Gastrocnemius medialis (tissue), 4 donors: ENCODE results near the gene NUDT7. TPM values are rescaled to one million over a fixed set of nuclear protein-coding genes. Genes with fewer than 3 reads are reported as not detected.

Experiments
- ATAC-seq, 2 donors: fragments of 150-250 bp; one replicate each; pipeline ENCODE4 v1.9.1; 2016
- DNase-seq, 2 donors: peaks; one replicate each; pipeline ENCODE4 v3.0.0-alpha.2; 2019
- H3K27ac ChIP-seq, 4 donors: fragments of 200-600 bp; sonication (generic); 1 replicate in 1 of 4; 2 replicates in 3 of 4; pipeline ENCODE4 v1.5.1; 2016 to 2018; ENCODE audit warnings: mild to moderate bottlenecking in 2 of 4, moderate library complexity in 1 of 4
- H3K27me3 ChIP-seq, 3 donors: fragments of 200-600 bp; sonication (generic) in 2 of 3; 1 replicate in 1 of 3; 2 replicates in 2 of 3; pipeline versions ENCODE4 v1.5.1 to v1.6.0; 2016 to 2019; ENCODE audit warnings: mild to moderate bottlenecking in 1 of 3, moderate library complexity in 1 of 3
- H3K36me3 ChIP-seq, 2 donors: fragments of 200-600 bp; sonication (generic) in 1 of 2; one replicate each; pipeline ENCODE4 v1.5.1; 2017 to 2018
- H3K4me1 ChIP-seq, 2 donors: fragments of 200-600 bp; sonication (generic) in 1 of 2; one replicate each; pipeline ENCODE4 v1.5.1; 2016 to 2017; ENCODE audit warnings: mild to moderate bottlenecking in 2 of 2
- H3K4me3 ChIP-seq, 4 donors: fragments of 200-600 bp; sonication (generic) in 3 of 4; 1 replicate in 1 of 4; 2 replicates in 3 of 4; pipeline ENCODE4 v1.5.1; 2016 to 2019; ENCODE audit warnings: mild to moderate bottlenecking in 2 of 4
- H3K9me3 ChIP-seq, 3 donors: fragments of 200-600 bp; sonication (generic) in 2 of 3; 1 replicate in 1 of 3; 2 replicates in 2 of 3; pipeline ENCODE4 v1.5.1; 2016 to 2019
- POLR2A ChIP-seq, 2 donors: fragments of 450-650 bp; IDR thresholded peaks; one replicate each; pipeline ENCODE4 v1.6.1; 2017; ENCODE audit warnings: antibody characterized with exemption in 2 of 2, mild to moderate bottlenecking in 2 of 2, moderate library complexity in 2 of 2
- in situ Hi-C, 4 donors: fragments of 200-750 bp; cut with MboI; loops; one replicate each; pipeline versions ENCODE4 v1.15.0 to v1.8.0; 2017; ENCODE audit warnings: low sequenced_read_pairs in 4 of 4
- intact Hi-C: fragments of 100-400 bp; cut with DNase I; formaldehyde crosslinking; loops from one replicate; pipeline ENCODE4 v1.15.1; 2023; ENCODE audit warnings: low total_unique reads
- total RNA-seq, 4 donors: library from RNA; depleted of rRNA; stranded (reverse); fragments of >200 nt; gene quantifications; one replicate each; pipeline versions ENCODE4 v1.1.0 to v1.2.3, GENCODE V29; 2016
- TF ChIP-seq, protein P1 (sequence below), 5 experiments: fragments of 450-650 bp in 3 of 5; fragments of 200-600 bp in 2 of 5; sonication (generic) in 2 of 5; IDR thresholded peaks in 4 of 5; conservative IDR thresholded peaks in 1 of 5; 1 replicate in 4 of 5; 2 replicates in 1 of 5; pipeline ENCODE4 v1.5.1; 2016 to 2019; ENCODE audit warnings: antibody characterized with exemption in 5 of 5, mild to moderate bottlenecking in 3 of 5, moderate library complexity in 3 of 5

Gene NUDT7
- total RNA-seq, 4 donors from 2014 or later: 2.3 to 11.0 (median 3.4) TPM

DNA sequence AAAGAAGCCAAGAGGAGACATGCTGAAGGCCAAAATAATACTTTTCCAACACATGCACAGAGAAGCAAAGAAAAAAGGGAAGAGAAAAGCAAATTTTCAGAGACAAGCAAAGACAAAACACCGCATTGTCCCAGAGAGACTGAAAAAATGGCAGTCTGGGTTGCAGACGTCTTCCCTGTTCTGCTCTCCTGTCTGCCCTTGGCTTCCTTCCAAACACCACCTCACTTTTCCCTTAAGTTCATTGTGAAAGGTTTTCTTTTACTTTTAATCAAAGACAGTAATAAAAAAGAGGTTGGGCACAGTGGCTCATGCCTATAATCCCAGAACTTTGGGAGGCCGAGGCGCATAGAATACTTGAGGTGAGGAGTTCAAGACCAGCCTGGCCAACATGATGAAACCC lies 44.9 kb downstream of the NUDT7 start:
- no peaks in the 10 kb centered on the region for H3K27me3 ChIP-seq
- no peaks in the 10 kb centered on the region for H3K9me3 ChIP-seq
- H3K4me1 ChIP-seq: no peaks in the 10 kb centered on the region
- TF ChIP-seq, protein P1, sequence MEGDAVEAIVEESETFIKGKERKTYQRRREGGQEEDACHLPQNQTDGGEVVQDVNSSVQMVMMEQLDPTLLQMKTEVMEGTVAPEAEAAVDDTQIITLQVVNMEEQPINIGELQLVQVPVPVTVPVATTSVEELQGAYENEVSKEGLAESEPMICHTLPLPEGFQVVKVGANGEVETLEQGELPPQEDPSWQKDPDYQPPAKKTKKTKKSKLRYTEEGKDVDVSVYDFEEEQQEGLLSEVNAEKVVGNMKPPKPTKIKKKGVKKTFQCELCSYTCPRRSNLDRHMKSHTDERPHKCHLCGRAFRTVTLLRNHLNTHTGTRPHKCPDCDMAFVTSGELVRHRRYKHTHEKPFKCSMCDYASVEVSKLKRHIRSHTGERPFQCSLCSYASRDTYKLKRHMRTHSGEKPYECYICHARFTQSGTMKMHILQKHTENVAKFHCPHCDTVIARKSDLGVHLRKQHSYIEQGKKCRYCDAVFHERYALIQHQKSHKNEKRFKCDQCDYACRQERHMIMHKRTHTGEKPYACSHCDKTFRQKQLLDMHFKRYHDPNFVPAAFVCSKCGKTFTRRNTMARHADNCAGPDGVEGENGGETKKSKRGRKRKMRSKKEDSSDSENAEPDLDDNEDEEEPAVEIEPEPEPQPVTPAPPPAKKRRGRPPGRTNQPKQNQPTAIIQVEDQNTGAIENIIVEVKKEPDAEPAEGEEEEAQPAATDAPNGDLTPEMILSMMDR (IDR thresholded peaks at IDR 0.05 in 4 of 5, conservative IDR thresholded peaks at IDR 0.05 in 1 of 5): no peak
- no peak for TF ChIP-seq POLR2A (IDR thresholded peaks at IDR 0.05)
- H3K36me3 ChIP-seq: no peaks in the 10 kb centered on the region
- no peak overlapping the region for H3K27ac ChIP-seq
- no peak for ATAC-seq
- in situ Hi-C loops (loop anchor here in 1 of 4 donors (10.0 kb wide), 1 partner anchor 62 kb away; no protein-coding TSS in a partner anchor), intact Hi-C loops (no loop called here)
- DNase-seq: no peak
- no peak overlapping the region for H3K4me3 ChIP-seq

DNA sequence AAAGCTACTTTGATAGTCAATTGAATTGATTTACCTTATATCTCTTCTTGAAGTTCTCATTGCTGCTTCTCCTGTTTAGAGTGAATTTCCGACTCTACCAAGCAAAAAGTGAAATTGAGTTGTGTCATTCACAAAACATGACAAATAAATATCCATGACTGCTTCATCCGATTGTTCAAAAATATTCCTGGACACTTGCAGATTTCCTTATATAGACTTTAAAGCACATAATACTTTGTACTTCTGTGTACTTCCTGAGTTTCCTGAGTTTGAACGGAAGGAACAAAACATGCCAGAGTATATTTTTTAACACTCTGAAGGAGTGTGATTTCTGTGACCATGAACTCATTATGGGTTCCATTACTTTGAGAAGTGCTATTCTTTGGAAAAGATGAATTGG lies 45.5 kb downstream of the NUDT7 start:
- Histone ChIP-seq H3K36me3 (no peaks in the 10 kb centered on the region), H3K27me3 (no peaks in the 10 kb centered on the region), H3K27ac (no peak overlapping the region), H3K9me3 (no peaks in the 10 kb centered on the region), H3K4me3 (no peak overlapping the region), H3K4me1 (no peaks in the 10 kb centered on the region)
- TF ChIP-seq, protein P1 (IDR thresholded peaks at IDR 0.05 in 4 of 5, conservative IDR thresholded peaks at IDR 0.05 in 1 of 5): no peak
- TF ChIP-seq POLR2A (IDR thresholded peaks at IDR 0.05): no peak
- no peak for ATAC-seq
- in situ Hi-C loops (loop anchor here in 1 of 4 donors (10.0 kb wide), 1 partner anchor 63 kb away; no protein-coding TSS in a partner anchor), intact Hi-C loops (no loop called here)
- DNase-seq: no peak

DNA sequence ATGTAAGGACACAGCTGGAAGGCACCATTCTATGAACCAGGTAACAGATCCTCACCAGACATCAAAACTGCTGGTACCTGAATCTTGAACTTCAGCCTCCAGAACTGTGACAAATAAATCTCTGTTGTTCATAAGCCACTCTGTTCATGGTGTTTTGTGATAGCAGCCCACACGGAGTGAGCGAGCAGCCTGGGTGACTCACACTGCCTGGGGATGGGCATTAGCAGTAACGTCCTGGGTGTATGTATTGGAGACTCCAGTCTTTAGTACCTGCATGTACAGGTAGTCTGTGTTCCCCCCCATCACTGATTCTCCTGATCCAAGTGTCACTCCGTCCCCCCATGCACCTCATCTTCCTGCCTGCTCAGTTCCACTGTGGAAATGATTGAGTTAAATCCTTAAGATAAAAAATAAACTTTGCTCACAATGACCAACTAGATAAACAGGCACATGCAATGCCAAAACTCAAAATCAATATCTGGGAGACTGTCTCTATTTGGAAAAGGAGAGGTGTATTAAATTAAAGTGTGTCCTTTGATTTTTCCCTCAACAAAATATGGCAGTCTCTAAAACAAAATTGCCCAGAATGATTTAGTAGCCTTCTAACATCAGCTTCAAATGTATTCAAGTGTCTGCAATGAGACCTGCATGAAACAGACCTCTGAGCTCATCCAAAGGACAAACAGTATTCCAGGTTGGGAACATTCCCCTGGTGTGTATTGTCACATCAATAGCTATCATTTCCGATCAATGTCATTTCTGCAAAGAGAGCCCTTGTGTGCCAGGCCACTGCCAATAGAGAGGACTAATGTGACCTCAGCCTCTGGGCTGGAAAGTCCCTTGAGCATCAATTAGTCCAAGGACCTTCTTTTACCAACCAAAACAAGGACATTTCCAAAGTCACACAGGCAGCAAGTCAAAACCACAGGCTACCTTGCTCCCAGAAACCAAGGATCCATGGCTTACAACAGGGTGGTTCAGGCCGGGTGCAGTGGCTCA lies 53.9 kb downstream of the NUDT7 start:
- Histone ChIP-seq H3K36me3 (no peaks in the 10 kb centered on the region), H3K4me3 (no peak overlapping the region), H3K4me1 (no peaks in the 10 kb centered on the region), H3K9me3 (no peaks in the 10 kb centered on the region), H3K27me3 (no peaks in the 10 kb centered on the region), H3K27ac (no peak overlapping the region)
- DNase-seq (no peak), ATAC-seq (no peak)
- TF ChIP-seq, protein P1 (IDR thresholded peaks at IDR 0.05 in 4 of 5, conservative IDR thresholded peaks at IDR 0.05 in 1 of 5): no peak
- no peak for TF ChIP-seq POLR2A (IDR thresholded peaks at IDR 0.05)
- in situ Hi-C loops (no loop called here), intact Hi-C loops (no loop called here)

DNA sequence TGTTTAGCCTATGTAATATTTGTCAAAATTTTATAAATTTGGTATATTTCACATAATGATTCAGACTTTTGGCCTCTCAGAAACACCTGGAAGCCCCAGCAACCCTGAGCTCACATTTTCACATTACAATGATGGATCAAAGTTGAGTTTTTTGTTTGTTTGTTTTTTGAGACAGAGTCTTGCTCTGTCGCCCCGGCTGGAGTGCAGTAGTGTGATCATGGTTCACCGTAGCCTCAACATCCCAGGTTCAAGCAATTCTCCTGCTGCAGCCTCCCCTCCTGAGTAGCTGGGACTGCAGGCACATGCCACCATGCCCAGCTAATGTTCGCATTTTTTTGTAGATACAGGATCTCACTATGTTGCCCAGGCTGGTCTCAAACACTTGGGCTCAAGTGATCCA lies 55.4 kb downstream of the NUDT7 start:
- in situ Hi-C loops (no loop called here), intact Hi-C loops (no loop called here)
- Histone ChIP-seq H3K27ac (no peak overlapping the region), H3K4me3 (no peak overlapping the region), H3K27me3 (no peaks in the 10 kb centered on the region), H3K36me3 (no peaks in the 10 kb centered on the region), H3K9me3 (no peaks in the 10 kb centered on the region), H3K4me1 (no peaks in the 10 kb centered on the region)
- DNase-seq: no peak
- TF ChIP-seq POLR2A (IDR thresholded peaks at IDR 0.05): no peak
- TF ChIP-seq, protein P1 (IDR thresholded peaks at IDR 0.05 in 4 of 5, conservative IDR thresholded peaks at IDR 0.05 in 1 of 5): no peak
- ATAC-seq: no peak
